A549 (cell line): ENCODE measurements around the gene MBLAC2. TPM values are rescaled to one million over a fixed set of nuclear protein-coding genes. Genes with fewer than 3 reads are reported as not detected.

Experiments
- ATAC-seq, 2 experiments: fragments of 200-7000 bp in 1 of 2; fragments of >200 bp in 1 of 2; cut with Nextera tagmentation in 1 of 2; cut with Tn5 transposase in 1 of 2; 3 replicates each; pipeline versions ENCODE4 v1.8.0 to v1.9.1; 2018 to 2020; ENCODE audit warnings: mild to moderate bottlenecking in 1 of 2, moderate library complexity in 1 of 2
- CTCF ChIA-PET: fragments of 300-600 bp; sonication (Branson Sonifier 250); formaldehyde crosslinking; extraction: SDS; loops from one replicate; lab custom pipeline; 2021; ENCODE audit warnings: antibody characterized with exemption, inconsistent platforms; lab: Yijun Ruan, JAX
- POLR2A ChIA-PET: fragments of 350-600 bp; formaldehyde crosslinking; extraction: SDS; loops from one replicate; lab custom pipeline; 2021; ENCODE audit warnings: antibody characterized with exemption, inconsistent platforms; lab: Yijun Ruan, JAX
- DNase-seq, 2 experiments: peaks; one replicate each; pipeline versions ENCODE4 v3.0.0 to v3.0.0-alpha.2; 2011 to 2016; ENCODE audit warnings: low read depth in 1 of 2, low spot score in 1 of 2
- FAIRE-seq: peaks from 2 replicates; lab custom pipeline; 2011; peaks lifted over from hg19 to GRCh38; lab: Jason Lieb, UNC
- H3K27ac ChIP-seq, 2 experiments: fragments of >200 bp; sonication (Bioruptor Twin); formaldehyde crosslinking; 3 replicates each; pipeline ENCODE4 v1.5.1; 2016 to 2017
- H3K4me1 ChIP-seq: fragments of >200 bp; sonication (Bioruptor Twin); formaldehyde crosslinking; 3 replicates; pipeline ENCODE4 v1.6.1; 2016
- H3K4me2 ChIP-seq: fragments of >200 bp; sonication (Bioruptor Twin); formaldehyde crosslinking; 3 replicates; pipeline ENCODE4 v1.6.1; 2016
- H3K4me3 ChIP-seq: fragments of >200 bp; sonication (Bioruptor Twin); formaldehyde crosslinking; 3 replicates; pipeline ENCODE4 v1.5.1; 2016
- H3K9me3 ChIP-seq: fragments of >200 bp; sonication (Bioruptor Twin); formaldehyde crosslinking; 3 replicates; pipeline ENCODE4 v1.6.1; 2016
- CHD2 ChIP-seq: fragments of 150-350 bp; IDR thresholded peaks from 2 replicates; pipeline ENCODE4 v1.6.1; 2014; ENCODE audit warnings: low read length; ENCODE audit not compliant: partially characterized antibody
- CTCF ChIP-seq: fragments of >200 bp; sonication (Bioruptor Twin); formaldehyde crosslinking; IDR thresholded peaks from 3 replicates; pipeline ENCODE4 v1.5.1; 2016
- EP300 ChIP-seq, 2 experiments: fragments of >200 bp; sonication (Bioruptor Twin); formaldehyde crosslinking; IDR thresholded peaks; 2 replicates in 1 of 2; 3 replicates in 1 of 2; pipeline ENCODE4 v1.6.1; 2016 to 2017
- FOSB ChIP-seq: fragments of 250-450 bp; sonication (Bioruptor Pico); IDR thresholded peaks from 2 replicates; pipeline ENCODE4 v1.5.0; 2020; ENCODE audit warnings: mild to moderate bottlenecking, moderate library complexity
- FOXS1 ChIP-seq: fragments of 250-450 bp; sonication (Bioruptor Pico); IDR thresholded peaks from 2 replicates; pipeline ENCODE4 v1.5.0; 2020; ENCODE audit warnings: mild to moderate bottlenecking, moderate library complexity
- GATA3 ChIP-seq: IDR thresholded peaks from 2 replicates; pipeline ENCODE4 v1.6.1; 2012; ENCODE audit warnings: borderline replicate concordance
- HDAC2 ChIP-seq: fragments of 200-600 bp; sonication (generic); IDR thresholded peaks from 2 replicates; pipeline ENCODE4 v1.6.1; 2016
- MAFK ChIP-seq: fragments of 450-650 bp; IDR thresholded peaks from 2 replicates; pipeline ENCODE4 v1.6.1; 2014; ENCODE audit not compliant: partially characterized antibody
- NPAS2 ChIP-seq: fragments of 250-450 bp; sonication (Bioruptor Pico); IDR thresholded peaks from 2 replicates; pipeline ENCODE4 v1.8.0; 2022; ENCODE audit warnings: mild to moderate bottlenecking, moderate library complexity, borderline replicate concordance
- POLR2AphosphoS2 ChIP-seq: conservative IDR thresholded peaks from 2 replicates; pipeline ENCODE4 v1.6.1; 2012; ENCODE audit warnings: low read length, improper control_type of control experiment, inconsistent platforms
- RAD21 ChIP-seq, 2 experiments: fragments of >200 bp in 1 of 2; sonication (Bioruptor Twin) in 1 of 2; formaldehyde crosslinking in 1 of 2; IDR thresholded peaks in 1 of 2; conservative IDR thresholded peaks in 1 of 2; 2 replicates in 1 of 2; 3 replicates in 1 of 2; pipeline ENCODE4 v1.6.1; 2012 to 2018; ENCODE audit warnings: inconsistent platforms in 1 of 2
- RCOR1 ChIP-seq: fragments of 150-350 bp; IDR thresholded peaks from 2 replicates; pipeline ENCODE4 v1.6.1; 2014; ENCODE audit warnings: antibody characterized with exemption, low read length, low read depth
- SMC3 ChIP-seq: fragments of >200 bp; sonication (Bioruptor Twin); formaldehyde crosslinking; IDR thresholded peaks from 3 replicates; pipeline ENCODE4 v1.6.1; 2018; ENCODE audit warnings: inconsistent platforms
- SREBF2 ChIP-seq: fragments of 450-650 bp; IDR thresholded peaks from 2 replicates; pipeline ENCODE4 v1.6.1; 2014; ENCODE audit warnings: mild to moderate bottlenecking, moderate library complexity
- WGBS: methylation state at CpG from one replicate; pipeline ENCODE4 v1.1.6; 2017; ENCODE audit errors: missing lambda C conversion rate; 5-methylcytosine and 5-hydroxymethylcytosine counted together
- polyA plus RNA-seq, 4 experiments: library from polyadenylated mRNA; depleted of rRNA in 3 of 4; stranded (reverse); fragments of >200 nt; fragmentation: RNase III in 1 of 4; extraction: RNeasy Plus Mini Kit Qiagen cat#74134 plus additional on column Dnase treatment in 1 of 4; gene quantifications; 2 replicates in 3 of 4; 3 replicates in 1 of 4; pipeline ENCODE4 v1.2.3, GENCODE V29; 2011 to 2017

Gene MBLAC2
- polyA plus RNA-seq, 2 of the 4 experiments (the other 2 are of a cell fraction) = 5.3 to 5.7 TPM

DNA sequence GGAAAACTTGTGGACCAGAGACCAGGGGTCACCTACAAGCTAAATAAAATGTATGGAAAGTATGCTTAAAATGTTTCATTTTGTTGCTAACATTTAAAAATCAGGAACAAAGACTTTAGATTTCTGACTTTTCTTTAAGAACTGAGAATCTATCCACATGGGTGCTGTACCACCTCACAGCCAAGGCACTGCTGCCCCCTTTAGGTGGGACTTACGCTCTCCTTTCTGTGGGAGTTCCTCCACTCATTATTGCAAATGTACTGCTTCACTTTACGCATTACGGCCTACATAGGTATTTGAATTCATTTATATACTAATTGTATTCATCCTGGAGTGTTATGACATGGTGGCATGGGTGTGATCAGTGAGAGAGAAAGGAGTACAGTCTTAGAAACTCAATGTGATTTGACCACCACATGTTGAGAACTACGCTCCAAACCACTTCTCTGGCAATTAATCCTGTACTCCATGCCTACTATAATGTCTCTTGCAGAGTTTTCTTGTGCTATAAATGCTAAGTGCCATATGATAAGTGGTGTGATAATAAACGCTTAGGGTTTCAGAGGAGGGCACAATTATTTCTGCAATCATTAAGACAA, 40.4 kb downstream of the MBLAC2 start:
- POLR2A ChIA-PET = no interaction called here
- H3K4me3 ChIP-seq = no peak overlapping the region
- ATAC-seq (peak; percentile 93 to 97; a peak in 4 of 6 replicates), FAIRE-seq (no peak), DNase-seq (peak in 1 of 2 experiments; percentile 57)
- no peak overlapping the region for H3K27ac ChIP-seq
- H3K4me1 ChIP-seq = no peaks in the 10 kb centered on the region
- WGBS = 60% methylated on average over 5 of the region's 5 CpGs
- no peak overlapping the region for H3K4me2 ChIP-seq
- CTCF ChIA-PET = interaction anchor here (0.7 to 6.8 kb wide), 8 partner anchors 9 to 1706 kb away, joined by 3 to 60 read pairs (median 3); partner anchors contain the start of genes CETN3 and LYSMD3
- no peaks in the 10 kb centered on the region for H3K9me3 ChIP-seq
- peak; percentile 66 to 79 for TF ChIP-seq RAD21 (conservative IDR thresholded peaks at IDR 0.05 in 1 of 2, IDR thresholded peaks at IDR 0.05 in 1 of 2)
- no peak for TF ChIP-seq FOSB
- TF ChIP-seq CTCF = peak; percentile 53
- no peak for TF ChIP-seq NPAS2 (CRISPR knock-in tag)
- peak; percentile 37; the same call in 1 of the 3 replicates for TF ChIP-seq SMC3

DNA sequence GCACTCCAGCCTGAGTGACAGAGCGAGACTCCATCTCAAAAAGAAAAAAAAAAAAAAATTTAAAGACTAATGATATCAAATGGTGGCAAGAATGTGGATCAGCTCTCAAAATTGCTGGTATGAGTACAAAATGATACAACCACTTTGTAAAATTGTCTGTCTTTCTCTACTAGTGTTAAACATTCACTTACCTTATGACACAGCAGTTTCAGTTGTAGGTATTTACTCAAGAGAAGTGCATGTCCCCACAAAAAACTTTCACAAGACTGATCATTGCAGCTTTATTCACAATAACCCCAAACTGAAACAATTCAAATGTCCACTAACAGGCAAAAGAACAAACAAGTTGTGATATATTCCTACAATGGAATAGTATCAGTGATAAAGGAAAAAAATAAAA, 50.3 kb downstream of the MBLAC2 start:
- no peak for DNase-seq
- no peaks in the 10 kb centered on the region for H3K9me3 ChIP-seq
- whole genome bisulfite sequencing = 79% methylated on average over 1 of the region's 1 CpG
- H3K4me3 ChIP-seq = no peak overlapping the region
- no peak overlapping the region for H3K4me2 ChIP-seq
- POLR2A ChIA-PET = no interaction called here
- no peaks in the 10 kb centered on the region for H3K4me1 ChIP-seq
- no peak overlapping the region for H3K27ac ChIP-seq
- CTCF ChIA-PET = no interaction called here
- no peak for ATAC-seq
- TF ChIP-seq RCOR1 (no peak), HDAC2 (no peak), POLR2AphosphoS2 (no peak), EP300 (IDR thresholded peaks at IDR 0.05) (no peak), GATA3 (no peak), SREBF2 (no peak)
- FAIRE-seq = no peak

GRCh38 chr5:90421136-90421535, 53.4 kb downstream of the MBLAC2 start:
- TF ChIP-seq MAFK = no peak
- TF ChIP-seq CTCF = 0 out of 3 replicates have a peak, but pooled peaks have one; percentile 11
- DNase-seq = peak in 1 of 2 experiments; percentile 37
- ChIA-PET CTCF (interaction anchor here (0.9 to 1.9 kb wide), 2 partner anchors 11 to 109 kb away, joined by 3 to 5 read pairs; no protein-coding TSS in a partner anchor), POLR2A (interaction anchor here (1.7 kb wide), 1 partner anchor 11 kb away, joined by 6 read pairs; the partner anchor contains the start of gene CETN3)
- no peaks in the 10 kb centered on the region for H3K9me3 ChIP-seq
- no peak overlapping the region for H3K27ac ChIP-seq
- no peaks in the 10 kb centered on the region for H3K4me1 ChIP-seq
- ATAC-seq = peak; percentile 94
- WGBS = 17% methylated on average over 4 of the region's 4 CpGs
- H3K4me3 ChIP-seq = no peak overlapping the region
- FAIRE-seq = no peak
- no peak overlapping the region for H3K4me2 ChIP-seq

DNA sequence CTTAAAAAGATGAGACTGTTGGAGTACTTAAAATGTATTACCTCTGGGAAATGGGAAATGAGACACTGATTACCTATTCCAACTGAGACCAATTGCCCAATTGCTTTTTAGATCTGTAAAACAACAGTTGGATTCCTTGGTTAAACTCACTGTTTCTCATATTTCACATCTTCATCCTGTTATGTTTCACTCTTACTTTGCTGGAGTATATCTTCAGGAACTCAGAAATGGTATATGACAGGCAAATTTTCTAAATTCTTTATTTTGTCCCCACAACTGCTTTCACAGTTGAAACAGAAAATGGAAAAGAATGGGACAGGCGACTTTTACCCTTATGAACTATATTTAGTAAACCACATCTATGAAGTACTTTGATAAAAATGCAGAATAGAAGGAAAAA, 56.4 kb downstream of the MBLAC2 start:
- Histone ChIP-seq H3K27ac (no peak overlapping the region), H3K4me1 (no peaks in the 10 kb centered on the region), H3K4me3 (no peak overlapping the region), H3K9me3 (no peaks in the 10 kb centered on the region), H3K4me2 (no peak overlapping the region)
- POLR2A ChIA-PET = no interaction called here
- DNase-seq (no peak), ATAC-seq (no peak), FAIRE-seq (no peak)
- CTCF ChIA-PET = no interaction called here
- 38% methylated on average over 1 of the region's 1 CpG for WGBS
- TF ChIP-seq CHD2 (no peak), HDAC2 (no peak), FOXS1 (CRISPR knock-in tag) (no peak)
